HG02610 (cell line): ENCODE data around the gene GSN.

Source experiments
- ATAC-seq: cut with Tn5 transposase; IDR thresholded peaks from one replicate; pipeline ENCODE4 v1.9.1; 2021; ENCODE audit warnings: mild to moderate bottlenecking, moderate library complexity; ENCODE audit not compliant: unreplicated experiment

Gene GSN

DNA sequence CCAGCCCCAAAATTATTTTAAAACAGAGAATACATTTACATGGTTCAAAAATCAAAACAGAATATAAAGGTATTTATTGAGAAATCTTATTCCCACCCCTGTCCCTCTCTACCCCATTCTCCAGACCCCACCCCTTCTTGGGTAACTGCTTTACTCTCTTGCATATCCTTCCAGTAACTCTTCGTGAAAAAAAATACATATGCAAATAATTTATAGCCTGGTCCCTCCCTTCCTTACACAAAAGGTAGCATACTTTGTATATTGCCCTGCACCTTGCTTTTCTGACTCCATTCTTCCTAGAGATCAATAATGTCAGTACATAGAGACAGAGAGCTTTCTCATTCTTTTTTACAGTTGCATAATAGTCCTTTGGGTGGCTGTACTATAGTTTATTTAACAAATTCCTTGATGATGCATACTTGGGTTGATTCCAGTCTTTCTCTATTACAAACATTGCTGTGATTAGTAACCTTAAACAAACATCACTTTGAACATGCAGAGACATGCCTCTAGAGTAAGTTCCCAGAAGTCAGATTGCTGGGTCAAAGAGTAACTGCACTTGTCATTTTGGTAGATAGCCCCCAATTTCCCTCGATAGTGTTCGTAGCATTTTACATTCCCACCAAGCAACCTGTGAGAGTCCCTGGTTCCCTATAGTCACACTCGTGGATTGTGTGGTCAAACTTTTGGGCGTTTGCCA lies 54.2 kb downstream of the GSN start:
- ATAC-seq = no peak

GRCh38 chr9:121322737-121323448 lies 54.9 kb downstream of the GSN start:
- no peak for ATAC-seq

DNA sequence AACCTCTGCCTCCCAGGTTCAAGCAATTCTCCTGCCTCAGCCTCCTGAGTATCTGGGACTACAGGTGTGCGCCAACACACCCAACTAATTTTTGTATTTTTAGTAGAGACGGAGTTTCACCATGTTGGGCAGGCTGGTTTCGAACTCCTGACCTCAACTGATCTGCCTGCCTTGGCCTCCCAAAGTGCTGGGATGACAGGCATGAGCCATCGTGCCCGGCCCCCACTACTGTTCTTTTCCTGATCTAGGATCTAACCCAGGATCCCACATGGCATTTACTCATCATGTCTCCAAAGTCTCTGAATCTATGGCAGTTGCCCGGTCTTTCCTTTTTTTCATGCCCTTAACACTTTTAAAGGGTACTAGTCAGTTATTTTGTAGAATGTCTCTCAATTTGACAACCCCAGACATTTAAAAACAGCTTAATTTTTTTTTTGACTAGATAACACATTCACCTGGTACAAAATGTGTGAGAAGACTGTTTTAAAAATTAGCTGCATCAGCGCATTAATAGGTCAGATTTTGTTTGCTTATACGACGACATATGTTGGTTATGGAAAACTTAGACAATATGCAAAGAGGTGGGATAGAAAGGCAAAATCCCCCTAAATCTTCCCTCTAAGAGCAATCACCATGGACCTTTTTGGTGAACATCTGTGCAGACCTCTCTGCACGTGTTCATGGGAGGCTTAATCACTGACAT lies 55.6 kb downstream of the GSN start:
- no peak for ATAC-seq

DNA sequence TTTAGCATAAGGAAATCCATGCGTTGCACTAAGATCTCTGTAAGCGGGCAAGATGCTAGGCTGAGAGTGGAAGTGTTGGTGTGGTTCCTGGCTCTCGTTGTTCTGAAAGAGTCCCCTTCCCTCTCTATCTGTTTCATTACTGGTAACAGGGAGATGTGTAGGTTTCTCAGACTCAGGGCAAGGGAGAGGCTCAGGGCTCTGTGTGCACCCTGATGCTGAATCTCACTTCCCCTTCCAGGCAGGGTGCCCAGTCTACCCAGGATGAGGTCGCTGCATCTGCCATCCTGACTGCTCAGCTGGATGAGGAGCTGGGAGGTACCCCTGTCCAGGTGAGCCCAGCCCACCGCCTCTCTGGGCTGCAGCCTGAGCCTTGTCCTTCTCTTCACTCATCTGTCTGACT lies 56.4 kb downstream of the GSN start:
- ATAC-seq = no peak

DNA sequence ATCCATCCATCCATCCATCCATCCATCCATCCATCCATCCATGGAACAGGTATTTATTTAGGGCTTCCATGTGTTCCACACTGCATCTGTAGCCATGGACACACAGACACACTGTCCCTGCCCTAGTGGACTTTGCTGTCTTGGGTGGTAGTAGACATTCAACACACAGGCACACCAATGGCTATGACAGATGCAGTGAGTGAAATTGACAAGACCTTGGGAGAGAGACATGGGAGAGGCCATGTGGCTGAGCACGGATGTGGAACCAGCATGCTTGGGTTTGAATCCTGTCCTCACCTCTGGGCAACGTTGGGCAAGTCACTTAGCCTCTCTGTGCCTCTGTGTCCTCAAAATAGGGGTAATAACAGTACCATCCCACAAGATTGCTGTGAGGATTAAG lies 56.8 kb downstream of the GSN start:
- ATAC-seq = no peak

- ATAC-seq = no peak
Measured at GRCh38 chr9:121325387-121325786, 57.4 kb downstream of the GSN start.

- no peak for ATAC-seq
Measured at GRCh38 chr9:121326130-121326838, 58.3 kb downstream of the GSN start.

DNA sequence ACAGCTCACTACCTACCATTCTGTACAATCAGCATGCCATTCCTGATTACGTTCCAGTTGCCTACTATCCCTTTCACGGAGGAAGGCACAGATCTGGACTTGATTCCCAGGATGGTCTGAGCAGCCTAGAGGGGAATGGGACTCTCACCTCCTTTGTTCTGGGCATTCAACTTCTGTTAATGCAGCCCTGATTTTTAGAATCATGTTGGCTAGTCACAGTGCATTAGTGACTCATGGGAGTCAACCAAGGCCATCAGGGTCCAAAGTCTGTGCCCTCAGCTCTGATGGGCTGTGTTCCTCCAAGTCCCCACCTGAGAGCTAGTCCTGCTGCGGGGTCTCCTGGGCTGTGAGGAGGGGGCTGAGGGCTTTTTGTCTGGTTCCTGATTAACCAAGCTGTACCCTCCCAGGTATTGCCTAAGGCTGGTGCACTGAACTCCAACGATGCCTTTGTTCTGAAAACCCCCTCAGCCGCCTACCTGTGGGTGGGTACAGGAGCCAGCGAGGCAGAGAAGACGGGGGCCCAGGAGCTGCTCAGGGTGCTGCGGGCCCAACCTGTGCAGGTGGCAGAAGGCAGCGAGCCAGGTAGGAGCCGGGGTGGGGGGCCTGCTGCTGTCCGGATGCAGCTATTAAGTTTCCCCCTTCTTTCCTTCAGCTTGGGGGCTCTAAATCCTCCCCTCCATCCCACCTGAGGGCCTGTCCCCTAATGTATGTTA lies 59.1 kb downstream of the GSN start:
- no peak for ATAC-seq

- no peak for ATAC-seq
Measured at GRCh38 chr9:121328476-121328875, 60.5 kb downstream of the GSN start.

DNA sequence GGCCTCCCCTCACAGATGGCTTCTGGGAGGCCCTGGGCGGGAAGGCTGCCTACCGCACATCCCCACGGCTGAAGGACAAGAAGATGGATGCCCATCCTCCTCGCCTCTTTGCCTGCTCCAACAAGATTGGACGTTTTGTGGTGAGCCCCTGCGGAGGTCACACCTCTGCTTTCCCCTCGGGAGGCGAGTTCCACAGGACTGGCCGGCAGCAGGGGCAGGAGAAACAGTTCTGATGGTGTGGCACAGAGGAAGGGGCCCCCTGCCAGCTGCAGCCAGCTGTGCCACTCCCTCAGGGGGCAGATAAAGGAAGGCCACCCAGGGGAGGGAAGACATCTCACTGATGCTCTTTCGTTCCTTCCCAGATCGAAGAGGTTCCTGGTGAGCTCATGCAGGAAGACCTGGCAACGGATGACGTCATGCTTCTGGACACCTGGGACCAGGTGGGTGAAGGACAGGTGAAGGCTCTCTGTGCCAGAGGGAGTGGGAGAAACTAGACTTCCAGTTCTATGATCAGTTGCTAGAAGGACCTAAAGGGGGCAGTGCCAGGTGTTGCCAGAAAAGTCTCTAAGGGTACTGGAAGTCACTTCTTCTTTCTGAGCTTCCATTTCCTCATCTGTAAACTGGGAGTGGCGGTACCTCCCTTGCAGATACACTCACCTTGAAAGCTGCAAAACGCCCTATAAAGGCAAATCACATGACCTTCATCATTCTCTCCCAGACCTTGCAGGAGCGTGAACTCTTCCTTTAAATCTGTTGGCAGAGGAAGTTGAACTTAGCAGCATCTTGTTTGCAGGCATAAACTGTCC lies 61.1 kb downstream of the GSN start:
- no peak for ATAC-seq

- no peak for ATAC-seq
Measured at GRCh38 chr9:121331549-121331948, 63.6 kb downstream of the GSN start.

DNA sequence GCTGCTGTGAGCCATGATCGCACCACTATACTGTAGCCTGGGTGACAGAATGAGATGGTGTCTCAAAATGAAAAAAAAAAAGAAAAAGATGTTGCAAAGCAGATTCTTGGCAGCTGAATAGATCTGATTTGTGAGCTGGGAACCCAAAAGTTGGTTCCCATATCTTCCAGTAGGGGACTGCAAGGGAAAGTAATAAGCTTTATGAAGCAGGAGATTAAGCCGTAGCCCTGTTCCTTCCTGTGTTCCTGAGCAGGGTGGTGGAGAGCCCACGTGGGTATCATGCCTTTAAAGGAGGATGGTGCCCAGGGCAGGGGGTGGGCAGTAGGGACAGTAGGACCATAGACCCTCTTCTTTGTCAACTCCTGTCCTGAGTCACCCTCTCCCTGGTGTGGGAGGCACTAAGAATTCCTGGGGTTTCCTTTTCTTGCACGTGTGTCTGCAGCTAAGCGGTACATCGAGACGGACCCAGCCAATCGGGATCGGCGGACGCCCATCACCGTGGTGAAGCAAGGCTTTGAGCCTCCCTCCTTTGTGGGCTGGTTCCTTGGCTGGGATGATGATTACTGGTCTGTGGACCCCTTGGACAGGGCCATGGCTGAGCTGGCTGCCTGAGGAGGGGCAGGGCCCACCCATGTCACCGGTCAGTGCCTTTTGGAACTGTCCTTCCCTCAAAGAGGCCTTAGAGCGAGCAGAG lies 64.2 kb downstream of the GSN start:
- ATAC-seq = no peak

- ATAC-seq = no peak
Measured at GRCh38 chr9:121333950-121334773, 66.2 kb downstream of the GSN start.

DNA sequence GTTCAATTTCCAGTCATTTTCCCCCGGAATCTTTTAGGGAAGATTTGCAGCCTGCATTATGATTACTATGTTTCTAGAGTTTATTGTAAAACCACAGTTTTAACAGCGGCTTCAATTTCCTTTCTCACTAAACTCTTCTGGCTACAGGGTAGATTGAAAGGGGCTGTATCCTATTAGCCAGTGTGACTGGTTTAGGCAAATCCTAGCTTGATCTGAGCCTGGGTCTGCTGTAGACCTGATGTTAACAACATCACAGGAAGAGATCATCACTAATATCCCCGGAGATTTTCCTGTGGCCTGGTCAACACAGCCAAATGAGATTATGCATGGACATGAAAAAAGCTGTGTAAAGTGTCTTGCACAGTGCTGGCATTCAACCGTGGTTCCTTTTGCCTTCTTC lies 68.7 kb downstream of the GSN start:
- ATAC-seq = no peak

GRCh38 chr9:121339437-121339836 lies 71.5 kb downstream of the GSN start:
- no peak for ATAC-seq

DNA sequence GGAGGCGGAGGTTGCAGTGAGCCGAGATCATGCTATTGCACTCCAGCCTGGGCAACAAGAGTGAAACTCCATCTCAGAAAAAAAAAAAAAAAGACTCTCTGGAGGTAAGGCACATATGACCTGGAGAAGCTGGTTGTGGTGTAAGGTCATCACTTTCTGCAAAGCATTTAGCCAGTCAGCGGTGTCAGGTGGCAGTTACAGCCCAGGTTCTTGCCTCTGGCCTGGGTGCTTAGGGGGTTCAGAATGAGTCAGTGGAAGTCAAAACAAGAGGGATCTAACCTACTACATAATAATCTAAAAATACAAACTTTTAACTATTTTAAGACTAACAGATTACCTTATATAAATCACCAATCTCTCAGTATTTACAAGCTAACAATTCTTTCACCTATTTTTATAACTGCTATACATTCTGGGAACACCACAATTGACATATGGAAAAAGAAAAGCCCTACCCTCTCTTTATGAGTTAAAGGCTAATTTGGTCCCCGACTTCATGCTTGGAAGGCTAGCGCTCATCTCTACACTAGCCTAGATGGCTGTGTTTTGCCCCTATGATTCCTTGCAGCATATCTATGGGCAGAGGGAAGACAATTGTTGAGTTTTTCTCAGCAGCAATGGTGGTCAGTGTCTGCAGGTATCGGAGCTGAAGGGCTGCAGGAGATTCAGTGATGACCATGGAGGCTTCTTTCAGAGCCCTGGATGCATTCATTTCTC lies 72.9 kb downstream of the GSN start:
- peak; percentile 95 for ATAC-seq

- ATAC-seq = no peak
Measured at GRCh38 chr9:121344184-121344583, 76.2 kb downstream of the GSN start.

DNA sequence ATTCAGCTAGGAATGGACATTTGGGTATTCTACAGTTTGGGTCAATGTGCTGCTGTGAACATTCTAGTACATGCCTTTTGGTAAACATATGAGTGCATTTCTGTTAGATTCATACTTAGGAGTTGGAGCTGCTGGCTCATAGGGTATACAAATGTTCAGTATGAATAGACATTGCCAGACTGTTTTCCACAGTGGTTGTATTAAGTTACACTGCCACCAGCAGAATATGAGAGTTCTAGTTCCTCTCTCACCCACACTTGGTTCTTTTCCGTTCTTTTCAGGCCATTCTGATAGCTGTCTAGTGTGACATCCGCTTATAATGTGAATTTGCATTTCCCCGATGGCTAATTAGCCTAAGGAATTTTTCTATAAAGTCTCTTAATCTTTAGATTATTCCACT lies 77.1 kb downstream of the GSN start:
- ATAC-seq = no peak
